GM12878 (cell line): ENCODE measurements around the gene TEDC1.

ENCODE experiments used
- CREB1 ChIP-seq: IDR thresholded peaks from 2 replicates; pipeline ENCODE4 v1.6.1; 2012; ENCODE audit warnings: low read depth, mild to moderate bottlenecking, inconsistent platforms
- CTCF ChIP-seq, 3 experiments: IDR thresholded peaks in 2 of 3; conservative IDR thresholded peaks in 1 of 3; 2 replicates each; pipeline ENCODE4 v1.5.1; 2011; ENCODE audit warnings: low read depth in 3 of 3, low read length in 3 of 3, mild to moderate bottlenecking in 3 of 3, control low read depth in 2 of 3, moderate library complexity in 2 of 3, inconsistent platforms in 1 of 3, mixed read lengths in 1 of 3; ENCODE audit not compliant: control insufficient read depth in 2 of 3, insufficient read depth in 1 of 3; ENCODE audit errors: extremely low read depth in 1 of 3
- EZH2 ChIP-seq: IDR thresholded peaks from 2 replicates; pipeline ENCODE4 v1.6.1; 2012; ENCODE audit warnings: low read depth, mild to moderate bottlenecking, control low read depth, inconsistent platforms, low read length, borderline replicate concordance; ENCODE audit not compliant: control insufficient read depth
- MLLT1 ChIP-seq: fragments of 450-650 bp; IDR thresholded peaks from 2 replicates; pipeline ENCODE4 v1.6.1; 2016; ENCODE audit warnings: mild to moderate bottlenecking
- PBX3 ChIP-seq: IDR thresholded peaks from 2 replicates; pipeline ENCODE4 v1.6.1; 2011; ENCODE audit warnings: mild to moderate bottlenecking, low read depth, low read length, moderate library complexity; ENCODE audit not compliant: insufficient replicate concordance
- REST ChIP-seq: IDR thresholded peaks from 2 replicates; pipeline ENCODE4 v1.6.1; 2012; ENCODE audit warnings: mild to moderate bottlenecking, low read depth, low read length
- SREBF2 ChIP-seq: IDR thresholded peaks from 2 replicates; pipeline ENCODE4 v1.6.1; 2012; ENCODE audit warnings: mild to moderate bottlenecking, low read length
- YY1 ChIP-seq: IDR thresholded peaks from 2 replicates; pipeline ENCODE4 v1.6.1; 2011; ENCODE audit warnings: low read depth, mild to moderate bottlenecking, low read length
- ZBTB33 ChIP-seq: fragments of 450-650 bp; IDR thresholded peaks from 2 replicates; pipeline ENCODE4 v1.6.1; 2017; ENCODE audit warnings: mild to moderate bottlenecking
- ZNF274 ChIP-seq: IDR thresholded peaks from one replicate; pipeline ENCODE4 v1.8.0; 2011; ENCODE audit not compliant: insufficient read length, insufficient read depth

GRCh38 chr14:105489542-105490266 lies 1.3 kb upstream of the TEDC1 start:
- no peak for TF ChIP-seq REST
- no peak for TF ChIP-seq CREB1
- no peak for TF ChIP-seq EZH2
- peak; percentile 65; the same call in 1 of the 2 replicates for TF ChIP-seq MLLT1
- no peak for TF ChIP-seq PBX3
- peak; percentile 85 for TF ChIP-seq YY1
- TF ChIP-seq CTCF (IDR thresholded peaks at IDR 0.05 in 2 of 3, conservative IDR thresholded peaks at IDR 0.05 in 1 of 3; ENCODE audit: control insufficient read depth in 2 of 3, extremely low read depth in 1 of 3, insufficient read depth in 1 of 3, low read depth in 3 of 3, low read length in 3 of 3) = peak; percentile 67 to 86 (median 75); a peak in 5 of 6 replicates
- no peak for TF ChIP-seq ZNF274
- TF ChIP-seq ZBTB33 = no peak
- TF ChIP-seq SREBF2 = no peak
